ENCODE measurements around the gene MYO10.

The MYO10 gene

GRCh38 chr5:16906255-16906654 is 29.8 kb downstream of the MYO10 start:
- Histone ChIP-seq H3K36me3 (ENCODE audit: control insufficient read depth, insufficient read depth, low read length) (no peaks in the 10 kb centered on the region), H3K4me3 (ENCODE audit: low read length) (no peak overlapping the region), H3K27me3 (ENCODE audit: control insufficient read depth, insufficient read depth, low read length) (no peaks in the 10 kb centered on the region), H3K27ac (ENCODE audit: low read depth, low read length) (no peak overlapping the region), H3K4me1 (ENCODE audit: control insufficient read depth, insufficient read depth, low read length) (peaks cover 2% of the 10 kb centered on the region), H3K9ac (ENCODE audit: low read length) (no peak overlapping the region)

- H3K9ac ChIP-seq (ENCODE audit: low read length), result no peak overlapping the region
- H3K27ac ChIP-seq (ENCODE audit: low read depth, low read length), result no peak overlapping the region
- H3K36me3 ChIP-seq (ENCODE audit: control insufficient read depth, insufficient read depth, low read length), result no peaks in the 10 kb centered on the region
- no peak overlapping the region for H3K4me3 ChIP-seq (ENCODE audit: low read length)
- H3K27me3 ChIP-seq (ENCODE audit: control insufficient read depth, insufficient read depth, low read length), result no peaks in the 10 kb centered on the region
- peaks cover 2% of the 10 kb centered on the region for H3K4me1 ChIP-seq (ENCODE audit: control insufficient read depth, insufficient read depth, low read length)
Measured at GRCh38 chr5:16903480-16904300, 32.4 kb downstream of the MYO10 start.

DNA sequence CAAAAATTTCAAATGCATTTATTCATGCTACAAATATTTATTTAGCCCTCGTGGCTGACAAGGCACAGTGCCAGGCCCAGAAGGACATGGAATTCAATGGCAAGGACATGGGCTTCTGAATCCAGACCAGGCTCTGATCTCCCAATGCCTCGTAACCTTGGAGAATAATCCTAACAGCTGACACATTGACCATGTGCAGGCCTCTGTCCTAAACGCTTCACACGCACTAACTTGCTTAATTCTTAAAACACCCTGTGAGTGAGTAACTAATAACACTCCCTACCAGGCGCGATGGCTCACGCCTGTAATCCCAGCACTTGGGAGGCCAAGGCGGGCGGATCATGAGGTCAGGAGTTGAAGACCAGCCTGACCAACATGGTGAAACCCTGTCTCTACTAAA is 33.2 kb downstream of the MYO10 start:
- Histone ChIP-seq H3K36me3 (ENCODE audit: control insufficient read depth, insufficient read depth, low read length) (no peaks in the 10 kb centered on the region), H3K9ac (ENCODE audit: low read length) (no peak overlapping the region), H3K4me1 (ENCODE audit: control insufficient read depth, insufficient read depth, low read length) (peaks cover 2% of the 10 kb centered on the region), H3K27ac (ENCODE audit: low read depth, low read length) (no peak overlapping the region), H3K27me3 (ENCODE audit: control insufficient read depth, insufficient read depth, low read length) (no peaks in the 10 kb centered on the region), H3K4me3 (ENCODE audit: low read length) (no peak overlapping the region)

GRCh38 chr5:16901021-16901644 is 35.0 kb downstream of the MYO10 start:
- Histone ChIP-seq H3K36me3 (ENCODE audit: control insufficient read depth, insufficient read depth, low read length) (no peaks in the 10 kb centered on the region), H3K4me1 (ENCODE audit: control insufficient read depth, insufficient read depth, low read length) (peaks cover 2% of the 10 kb centered on the region), H3K9ac (ENCODE audit: low read length) (no peak overlapping the region), H3K27ac (ENCODE audit: low read depth, low read length) (no peak overlapping the region), H3K27me3 (ENCODE audit: control insufficient read depth, insufficient read depth, low read length) (no peaks in the 10 kb centered on the region), H3K4me3 (ENCODE audit: low read length) (no peak overlapping the region)

- Histone ChIP-seq H3K36me3 (ENCODE audit: control insufficient read depth, insufficient read depth, low read length) (no peaks in the 10 kb centered on the region), H3K9ac (ENCODE audit: low read length) (no peak overlapping the region), H3K27me3 (ENCODE audit: control insufficient read depth, insufficient read depth, low read length) (no peaks in the 10 kb centered on the region), H3K4me3 (ENCODE audit: low read length) (no peak overlapping the region), H3K4me1 (ENCODE audit: control insufficient read depth, insufficient read depth, low read length) (peaks cover 2% of the 10 kb centered on the region), H3K27ac (ENCODE audit: low read depth, low read length) (no peak overlapping the region)
Measured at GRCh38 chr5:16899171-16899570, 36.9 kb downstream of the MYO10 start.

GRCh38 chr5:16897800-16898199 is 38.3 kb downstream of the MYO10 start:
- Histone ChIP-seq H3K27ac (ENCODE audit: low read depth, low read length) (no peak overlapping the region), H3K4me1 (ENCODE audit: control insufficient read depth, insufficient read depth, low read length) (peaks cover under 1% of the 10 kb centered on the region), H3K36me3 (ENCODE audit: control insufficient read depth, insufficient read depth, low read length) (no peaks in the 10 kb centered on the region), H3K4me3 (ENCODE audit: low read length) (no peak overlapping the region), H3K27me3 (ENCODE audit: control insufficient read depth, insufficient read depth, low read length) (no peaks in the 10 kb centered on the region), H3K9ac (ENCODE audit: low read length) (no peak overlapping the region)

DNA sequence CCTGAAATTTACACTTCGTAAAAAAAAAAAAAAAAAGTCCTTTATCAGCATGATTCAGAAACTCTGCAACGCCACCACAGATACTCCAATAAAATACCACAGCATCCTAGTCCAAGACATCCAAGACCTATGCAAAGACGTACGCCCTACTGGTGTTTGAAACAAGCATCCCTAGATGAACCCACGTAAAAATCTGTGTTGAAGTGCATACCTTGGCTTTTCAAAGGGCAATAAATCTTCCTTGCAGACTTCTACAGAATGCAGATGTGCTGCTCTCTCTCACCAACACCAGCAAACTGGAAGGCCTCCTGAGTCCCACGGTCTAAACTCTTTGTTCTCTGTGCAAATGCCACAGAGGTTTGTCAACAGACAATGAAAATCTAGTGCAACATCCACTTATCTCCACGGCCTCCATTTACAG is 38.8 kb downstream of the MYO10 start:
- Histone ChIP-seq H3K9ac (ENCODE audit: low read length) (no peak overlapping the region), H3K4me3 (ENCODE audit: low read length) (no peak overlapping the region), H3K36me3 (ENCODE audit: control insufficient read depth, insufficient read depth, low read length) (no peaks in the 10 kb centered on the region), H3K27ac (ENCODE audit: low read depth, low read length) (no peak overlapping the region), H3K27me3 (ENCODE audit: control insufficient read depth, insufficient read depth, low read length) (no peaks in the 10 kb centered on the region), H3K4me1 (ENCODE audit: control insufficient read depth, insufficient read depth, low read length) (no peaks in the 10 kb centered on the region)

- Histone ChIP-seq H3K27me3 (ENCODE audit: control insufficient read depth, insufficient read depth, low read length) (no peaks in the 10 kb centered on the region), H3K4me1 (ENCODE audit: control insufficient read depth, insufficient read depth, low read length) (no peaks in the 10 kb centered on the region), H3K9ac (ENCODE audit: low read length) (no peak overlapping the region), H3K36me3 (ENCODE audit: control insufficient read depth, insufficient read depth, low read length) (no peaks in the 10 kb centered on the region), H3K4me3 (ENCODE audit: low read length) (peak overlapping the region; percentile 4), H3K27ac (ENCODE audit: low read depth, low read length) (no peak overlapping the region)
Measured at GRCh38 chr5:16896767-16897166, 39.3 kb downstream of the MYO10 start.

GRCh38 chr5:16894236-16895057 is 41.6 kb downstream of the MYO10 start:
- no peak overlapping the region for H3K27ac ChIP-seq (ENCODE audit: low read depth, low read length)
- H3K9ac ChIP-seq (ENCODE audit: low read length), result no peak overlapping the region
- H3K4me3 ChIP-seq (ENCODE audit: low read length), result no peak overlapping the region
- no peaks in the 10 kb centered on the region for H3K36me3 ChIP-seq (ENCODE audit: control insufficient read depth, insufficient read depth, low read length)
- H3K4me1 ChIP-seq (ENCODE audit: control insufficient read depth, insufficient read depth, low read length), result no peaks in the 10 kb centered on the region
- H3K27me3 ChIP-seq (ENCODE audit: control insufficient read depth, insufficient read depth, low read length), result no peaks in the 10 kb centered on the region

DNA sequence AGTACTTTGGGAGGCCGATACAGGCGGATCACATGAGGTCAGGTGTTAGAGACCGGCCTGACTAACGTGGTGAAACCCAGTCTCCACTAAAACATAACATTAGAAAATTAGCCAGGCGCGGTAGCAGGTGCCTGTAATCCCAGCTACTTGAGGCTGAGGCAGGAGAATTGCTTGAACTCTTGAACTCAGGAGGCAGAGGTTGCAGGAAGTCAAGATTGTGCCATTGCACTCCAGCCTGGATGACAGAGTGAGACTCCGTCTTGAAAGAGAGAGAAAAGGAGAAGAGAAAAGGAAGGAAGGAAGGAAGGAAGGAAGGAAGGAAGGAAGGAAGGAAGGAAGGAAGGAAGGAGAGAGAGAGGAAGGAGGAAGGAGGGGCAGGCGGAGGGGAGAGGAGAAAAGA is 45.1 kb downstream of the MYO10 start:
- no peak overlapping the region for H3K27ac ChIP-seq (ENCODE audit: low read depth, low read length)

GRCh38 chr5:16889972-16890519 is 46.0 kb downstream of the MYO10 start:
- H3K4me1 ChIP-seq (ENCODE audit: control insufficient read depth, insufficient read depth, low read length), result no peaks in the 10 kb centered on the region
- no peaks in the 10 kb centered on the region for H3K27me3 ChIP-seq (ENCODE audit: control insufficient read depth, insufficient read depth, low read length)
- no peaks in the 10 kb centered on the region for H3K36me3 ChIP-seq (ENCODE audit: control insufficient read depth, insufficient read depth, low read length)
- no peak overlapping the region for H3K4me3 ChIP-seq (ENCODE audit: low read length)
- H3K9ac ChIP-seq (ENCODE audit: low read length), result no peak overlapping the region
- no peak overlapping the region for H3K27ac ChIP-seq (ENCODE audit: low read depth, low read length)

More for the DNA sequence above, 45.1 kb downstream of the MYO10 start:
- no peaks in the 10 kb centered on the region for H3K36me3 ChIP-seq (ENCODE audit: control insufficient read depth, insufficient read depth, low read length)
- H3K9ac ChIP-seq (ENCODE audit: low read length), result no peak overlapping the region
- no peaks in the 10 kb centered on the region for H3K4me1 ChIP-seq (ENCODE audit: control insufficient read depth, insufficient read depth, low read length)
- H3K27me3 ChIP-seq (ENCODE audit: control insufficient read depth, insufficient read depth, low read length), result no peaks in the 10 kb centered on the region
- no peak overlapping the region for H3K4me3 ChIP-seq (ENCODE audit: low read length)

All from rectal smooth muscle tissue (tissue), 1 donor.